Activated T-helper 2 cell treated with anti-CD3 and anti-CD28 coated beads, Interferon-gamma antibody, Interleukin-2, Interleukin-4, amounts not matched to agents 10 μg/mL and 5 μg/mL and 100 μg/mL, durations not matched to agents 14 hours and 24 hours and 36 hours (primary cell): ENCODE data around the gene IER5L. TPM values are rescaled to one million over a fixed set of nuclear protein-coding genes. Genes with fewer than 3 reads are reported as not detected.
A peak's percentile ranks its signal among the peaks of the same experiment; 100 is the strongest.

Experiments used
- DNase-seq: peaks from one replicate; pipeline ENCODE4 v3.0.0; 2021; ENCODE audit warnings: low spot score
- H3K27ac Mint-ChIP-seq: one replicate; pipeline ENCODE4 v1.8.0; 2021; ENCODE audit warnings: mixed read lengths
- H3K27me3 Mint-ChIP-seq: one replicate; pipeline ENCODE4 v1.8.0; 2021; ENCODE audit warnings: low read depth, mixed read lengths
- H3K36me3 Mint-ChIP-seq: one replicate; pipeline ENCODE4 v1.8.0; 2021; ENCODE audit warnings: low read depth, mixed read lengths
- H3K4me1 Mint-ChIP-seq: one replicate; pipeline ENCODE4 v1.8.0; 2021; ENCODE audit warnings: low read depth, mixed read lengths
- H3K4me3 Mint-ChIP-seq: one replicate; pipeline ENCODE4 v1.8.0; 2021; ENCODE audit warnings: low read depth, mild to moderate bottlenecking, moderate library complexity, mixed read lengths
- H3K9me3 Mint-ChIP-seq: one replicate; pipeline ENCODE4 v1.8.0; 2021; ENCODE audit warnings: mixed read lengths
- intact Hi-C: fragments of 100-400 bp; cut with micrococcal nuclease; formaldehyde crosslinking; loops from one replicate; pipeline ENCODE4 v1.15.1; 2023
- total RNA-seq: library from RNA; stranded (reverse); gene quantifications from 2 replicates; pipeline ENCODE4 v1.2.3, GENCODE V29; 2022

IER5L gene
- total RNA-seq, result 8.6 and 9.3 TPM in 2 replicates

GRCh38 chr9:129177791-129178567 is at the start of gene IER5L:
IER5L (minus strand) TSS chr9:129178261; CDS start chr9:129178052, 209 bp downstream.
- H3K27me3 Mint-ChIP-seq, result peaks cover 3% of the 10 kb centered on the region
- H3K27ac Mint-ChIP-seq, result peak within 1 kb of the TSS; percentile 76
- peak within 1 kb of the TSS; percentile 91 for H3K4me3 Mint-ChIP-seq
- no peaks in the 10 kb centered on the region for H3K36me3 Mint-ChIP-seq
- H3K9me3 Mint-ChIP-seq, result no peaks in the 10 kb centered on the region
- intact Hi-C loops, result loop anchor here (2.0 to 5.0 kb wide), 5 partner anchors 59 to 311 kb away; no protein-coding TSS in a partner anchor
- peak; percentile 93 for DNase-seq
- peaks cover 12% of the 10 kb centered on the region for H3K4me1 Mint-ChIP-seq

GRCh38 chr9:129227843-129228189 is 49.8 kb upstream of the IER5L start:
- DNase-seq, result no peak
- Mint-ChIP-seq H3K27ac (no peak overlapping the region), H3K27me3 (no peaks in the 10 kb centered on the region), H3K36me3 (no peaks in the 10 kb centered on the region), H3K9me3 (peaks cover 3% of the 10 kb centered on the region), H3K4me3 (no peak overlapping the region), H3K4me1 (peaks cover 20% of the 10 kb centered on the region)
- intact Hi-C loops, result no loop called here

GRCh38 chr9:129225815-129226214 is 47.8 kb upstream of the IER5L start:
- no peaks in the 10 kb centered on the region for H3K27me3 Mint-ChIP-seq
- no peak overlapping the region for H3K27ac Mint-ChIP-seq
- H3K36me3 Mint-ChIP-seq, result no peaks in the 10 kb centered on the region
- intact Hi-C loops, result no loop called here
- no peak overlapping the region for H3K4me3 Mint-ChIP-seq
- no peaks in the 10 kb centered on the region for H3K9me3 Mint-ChIP-seq
- peaks cover 25% of the 10 kb centered on the region for H3K4me1 Mint-ChIP-seq
- DNase-seq, result peak; percentile 39

GRCh38 chr9:129225490-129225778 is 47.4 kb upstream of the IER5L start:
- Mint-ChIP-seq H3K36me3 (no peaks in the 10 kb centered on the region), H3K9me3 (no peaks in the 10 kb centered on the region), H3K27me3 (no peaks in the 10 kb centered on the region), H3K4me1 (peaks cover 28% of the 10 kb centered on the region), H3K27ac (no peak overlapping the region), H3K4me3 (no peak overlapping the region)
- DNase-seq, result no peak
- intact Hi-C loops, result no loop called here

- intact Hi-C loops, result no loop called here
- DNase-seq, result no peak
- H3K4me3 Mint-ChIP-seq, result no peak overlapping the region
- no peak overlapping the region for H3K27ac Mint-ChIP-seq
- no peaks in the 10 kb centered on the region for H3K27me3 Mint-ChIP-seq
- H3K4me1 Mint-ChIP-seq, result peaks cover 28% of the 10 kb centered on the region
- H3K9me3 Mint-ChIP-seq, result no peaks in the 10 kb centered on the region
- no peaks in the 10 kb centered on the region for H3K36me3 Mint-ChIP-seq
These were observed 46.8 kb upstream of the IER5L start for GRCh38 chr9:129224618-129225489.

- Mint-ChIP-seq H3K9me3 (no peaks in the 10 kb centered on the region), H3K27me3 (no peaks in the 10 kb centered on the region), H3K4me3 (no peak overlapping the region), H3K36me3 (no peaks in the 10 kb centered on the region), H3K4me1 (peaks cover 28% of the 10 kb centered on the region), H3K27ac (no peak overlapping the region)
- no peak for DNase-seq
- intact Hi-C loops, result no loop called here
These were observed 45.6 kb upstream of the IER5L start for GRCh38 chr9:129223551-129224208.

- intact Hi-C loops, result no loop called here
- Mint-ChIP-seq H3K9me3 (no peaks in the 10 kb centered on the region), H3K36me3 (no peaks in the 10 kb centered on the region), H3K4me1 (peaks cover 28% of the 10 kb centered on the region), H3K27ac (no peak overlapping the region), H3K27me3 (no peaks in the 10 kb centered on the region), H3K4me3 (no peak overlapping the region)
- no peak for DNase-seq
These were observed 44.8 kb upstream of the IER5L start for GRCh38 chr9:129222819-129223218.

- no peaks in the 10 kb centered on the region for H3K36me3 Mint-ChIP-seq
- peaks cover 28% of the 10 kb centered on the region for H3K4me1 Mint-ChIP-seq
- H3K4me3 Mint-ChIP-seq, result no peak overlapping the region
- no peaks in the 10 kb centered on the region for H3K27me3 Mint-ChIP-seq
- no peaks in the 10 kb centered on the region for H3K9me3 Mint-ChIP-seq
- intact Hi-C loops, result no loop called here
- DNase-seq, result no peak
- H3K27ac Mint-ChIP-seq, result no peak overlapping the region
These were observed 44.0 kb upstream of the IER5L start for GRCh38 chr9:129221979-129222635.

GRCh38 chr9:129221233-129221632 is 43.2 kb upstream of the IER5L start:
- Mint-ChIP-seq H3K36me3 (no peaks in the 10 kb centered on the region), H3K4me3 (no peak overlapping the region), H3K27ac (no peak overlapping the region), H3K27me3 (no peaks in the 10 kb centered on the region), H3K9me3 (no peaks in the 10 kb centered on the region), H3K4me1 (peaks cover 28% of the 10 kb centered on the region)
- intact Hi-C loops, result no loop called here
- DNase-seq, result no peak

GRCh38 chr9:129220771-129221170 is 42.7 kb upstream of the IER5L start:
- Mint-ChIP-seq H3K4me3 (no peak overlapping the region), H3K9me3 (no peaks in the 10 kb centered on the region), H3K4me1 (peaks cover 24% of the 10 kb centered on the region), H3K36me3 (no peaks in the 10 kb centered on the region), H3K27ac (no peak overlapping the region), H3K27me3 (no peaks in the 10 kb centered on the region)
- DNase-seq, result no peak
- intact Hi-C loops, result no loop called here

- H3K4me3 Mint-ChIP-seq, result no peak overlapping the region
- peaks cover 10% of the 10 kb centered on the region for H3K4me1 Mint-ChIP-seq
- H3K27me3 Mint-ChIP-seq, result peaks cover 2% of the 10 kb centered on the region
- H3K9me3 Mint-ChIP-seq, result no peaks in the 10 kb centered on the region
- H3K36me3 Mint-ChIP-seq, result no peaks in the 10 kb centered on the region
- DNase-seq, result no peak
- intact Hi-C loops, result no loop called here
- H3K27ac Mint-ChIP-seq, result no peak overlapping the region
These were observed 40.9 kb upstream of the IER5L start for GRCh38 chr9:129218918-129219317.

- Mint-ChIP-seq H3K4me1 (peaks cover 10% of the 10 kb centered on the region), H3K36me3 (no peaks in the 10 kb centered on the region), H3K27me3 (peaks cover 2% of the 10 kb centered on the region), H3K4me3 (no peak overlapping the region), H3K27ac (no peak overlapping the region), H3K9me3 (no peaks in the 10 kb centered on the region)
- DNase-seq, result no peak
- intact Hi-C loops, result no loop called here
These were observed 40.2 kb upstream of the IER5L start for GRCh38 chr9:129218272-129218625.
